Hepatocyte (in vitro differentiated cells): ENCODE measurements around the gene TMEM267. TPM values are rescaled to one million over a fixed set of nuclear protein-coding genes. Genes with fewer than 3 reads are reported as not detected.

Source experiments
- DNase-seq: peaks from one replicate; pipeline ENCODE4 v3.0.0-alpha.2; 2016; ENCODE audit warnings: low spot score
- H2AFZ ChIP-seq: fragments of 200-600 bp; sonication (generic); 2 replicates; pipeline ENCODE4 v1.6.0; 2016; ENCODE audit warnings: antibody characterized with exemption, mild to moderate bottlenecking
- H3K27ac ChIP-seq: fragments of 200-600 bp; sonication (generic); 2 replicates; pipeline ENCODE4 v1.5.1; 2016; ENCODE audit warnings: mild to moderate bottlenecking
- H3K27me3 ChIP-seq: fragments of 200-600 bp; sonication (generic); 2 replicates; pipeline ENCODE4 v1.6.1; 2016
- H3K36me3 ChIP-seq: fragments of 200-600 bp; sonication (generic); replicated peaks from 2 replicates; pipeline ENCODE4 v1.5.1; 2016; ENCODE audit warnings: low read depth; ENCODE audit not compliant: insufficient read depth
- H3K4me1 ChIP-seq: fragments of 200-600 bp; sonication (generic); 2 replicates; pipeline ENCODE4 v1.5.1; 2016; ENCODE audit warnings: mild to moderate bottlenecking, moderate library complexity; ENCODE audit not compliant: insufficient read depth
- H3K4me2 ChIP-seq: fragments of 200-600 bp; sonication (generic); 2 replicates; pipeline ENCODE4 v1.6.0; 2016
- H3K4me3 ChIP-seq: fragments of 200-600 bp; sonication (generic); 2 replicates; pipeline ENCODE4 v1.5.1; 2016; ENCODE audit warnings: mild to moderate bottlenecking
- H3K79me2 ChIP-seq: fragments of 200-600 bp; sonication (generic); 2 replicates; pipeline ENCODE4 v1.6.0; 2017; ENCODE audit warnings: mild to moderate bottlenecking
- H3K9me2 ChIP-seq: fragments of 200-600 bp; sonication (generic); replicated peaks from 2 replicates; pipeline ENCODE4 v1.6.0; 2017; ENCODE audit warnings: mild to moderate bottlenecking; ENCODE audit not compliant: insufficient read depth
- H3K9me3 ChIP-seq: fragments of 200-600 bp; sonication (generic); 2 replicates; pipeline ENCODE4 v1.5.1; 2016; ENCODE audit warnings: low read depth, mild to moderate bottlenecking
- H4K20me1 ChIP-seq: fragments of 200-600 bp; sonication (generic); 2 replicates; pipeline ENCODE4 v1.6.0; 2016; ENCODE audit warnings: mild to moderate bottlenecking; ENCODE audit not compliant: insufficient read depth, poor library complexity, severe bottlenecking
- EZH2 ChIP-seq: fragments of 200-600 bp; sonication (generic); IDR thresholded peaks from 2 replicates; pipeline ENCODE4 v1.6.1; 2016; ENCODE audit warnings: antibody characterized with exemption, mild to moderate bottlenecking, borderline replicate concordance
- EZH2phosphoT487 ChIP-seq: fragments of 200-600 bp; sonication (generic); IDR thresholded peaks from one replicate; pipeline ENCODE4 v1.6.1; 2018; ENCODE audit warnings: antibody characterized with exemption, mild to moderate bottlenecking, low read depth, moderate library complexity; ENCODE audit not compliant: unreplicated experiment, severe bottlenecking
- WGBS: methylation state at CpG from one replicate; pipeline ENCODE4 v1.1.6; 2016; ENCODE audit warnings: low lambda C conversion rate; ENCODE audit errors: missing lambda C conversion rate; 5-methylcytosine and 5-hydroxymethylcytosine counted together
- polyA plus RNA-seq: library from polyadenylated mRNA; unstranded; fragments of >200 nt; fragmentation: Nextera tagmentation; extraction: Ambion mirVana; gene quantifications from 2 replicates; pipeline ENCODE4 v1.2.1, GENCODE V29; 2016
- total RNA-seq: library from RNA; depleted of rRNA; stranded (reverse); fragments of >200 nt; gene quantifications from 2 replicates; pipeline ENCODE4 v1.2.3, GENCODE V29; 2014
- TF ChIP-seq, protein P1 (sequence below): fragments of 200-600 bp; sonication (generic); IDR thresholded peaks from 2 replicates; pipeline ENCODE4 v1.5.1; 2016; ENCODE audit warnings: antibody characterized with exemption, mild to moderate bottlenecking; ENCODE audit not compliant: poor library complexity

Gene TMEM267
- total and polyA plus RNA-seq, 2 experiments from 2014 or later = 9.7 to 19.4 TPM

DNA sequence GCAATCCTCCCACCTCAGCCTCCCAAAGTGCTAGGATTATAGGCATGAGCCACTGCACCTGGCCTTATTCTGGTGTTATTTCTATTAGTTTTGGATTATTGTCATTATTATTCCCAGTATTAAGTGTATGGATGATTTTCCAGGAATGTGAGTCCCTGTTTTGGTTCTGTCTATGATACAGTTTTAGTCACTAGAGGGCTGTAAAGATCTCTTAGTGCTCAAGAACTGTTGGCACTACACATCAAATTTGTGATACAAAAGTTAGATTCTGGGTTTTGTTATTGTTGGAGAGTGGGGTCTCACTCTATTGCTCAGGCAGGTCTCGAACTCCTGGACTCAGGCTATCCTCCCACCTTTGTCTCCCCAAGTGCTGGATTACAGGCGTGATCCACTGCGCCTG lies 83.6 kb downstream of the TMEM267 start:
- no peak overlapping the region for H2AFZ ChIP-seq
- H3K9me2 ChIP-seq = no peaks in the 10 kb centered on the region
- no peak overlapping the region for H3K27ac ChIP-seq
- no peak for DNase-seq
- TF ChIP-seq, protein P1, sequence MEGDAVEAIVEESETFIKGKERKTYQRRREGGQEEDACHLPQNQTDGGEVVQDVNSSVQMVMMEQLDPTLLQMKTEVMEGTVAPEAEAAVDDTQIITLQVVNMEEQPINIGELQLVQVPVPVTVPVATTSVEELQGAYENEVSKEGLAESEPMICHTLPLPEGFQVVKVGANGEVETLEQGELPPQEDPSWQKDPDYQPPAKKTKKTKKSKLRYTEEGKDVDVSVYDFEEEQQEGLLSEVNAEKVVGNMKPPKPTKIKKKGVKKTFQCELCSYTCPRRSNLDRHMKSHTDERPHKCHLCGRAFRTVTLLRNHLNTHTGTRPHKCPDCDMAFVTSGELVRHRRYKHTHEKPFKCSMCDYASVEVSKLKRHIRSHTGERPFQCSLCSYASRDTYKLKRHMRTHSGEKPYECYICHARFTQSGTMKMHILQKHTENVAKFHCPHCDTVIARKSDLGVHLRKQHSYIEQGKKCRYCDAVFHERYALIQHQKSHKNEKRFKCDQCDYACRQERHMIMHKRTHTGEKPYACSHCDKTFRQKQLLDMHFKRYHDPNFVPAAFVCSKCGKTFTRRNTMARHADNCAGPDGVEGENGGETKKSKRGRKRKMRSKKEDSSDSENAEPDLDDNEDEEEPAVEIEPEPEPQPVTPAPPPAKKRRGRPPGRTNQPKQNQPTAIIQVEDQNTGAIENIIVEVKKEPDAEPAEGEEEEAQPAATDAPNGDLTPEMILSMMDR = peak; percentile 32
- TF ChIP-seq EZH2phosphoT487 = no peak
- TF ChIP-seq EZH2 = no peak
- H3K36me3 ChIP-seq = no peaks in the 10 kb centered on the region
- H3K9me3 ChIP-seq = no peaks in the 10 kb centered on the region
- no peak overlapping the region for H3K4me3 ChIP-seq
- WGBS = 94% methylated on average over 3 of the region's 3 CpGs
- no peaks in the 10 kb centered on the region for H3K27me3 ChIP-seq
- H3K79me2 ChIP-seq = no peaks in the 10 kb centered on the region
- no peaks in the 10 kb centered on the region for H4K20me1 ChIP-seq
- no peak overlapping the region for H3K4me2 ChIP-seq
- H3K4me1 ChIP-seq = no peaks in the 10 kb centered on the region

DNA sequence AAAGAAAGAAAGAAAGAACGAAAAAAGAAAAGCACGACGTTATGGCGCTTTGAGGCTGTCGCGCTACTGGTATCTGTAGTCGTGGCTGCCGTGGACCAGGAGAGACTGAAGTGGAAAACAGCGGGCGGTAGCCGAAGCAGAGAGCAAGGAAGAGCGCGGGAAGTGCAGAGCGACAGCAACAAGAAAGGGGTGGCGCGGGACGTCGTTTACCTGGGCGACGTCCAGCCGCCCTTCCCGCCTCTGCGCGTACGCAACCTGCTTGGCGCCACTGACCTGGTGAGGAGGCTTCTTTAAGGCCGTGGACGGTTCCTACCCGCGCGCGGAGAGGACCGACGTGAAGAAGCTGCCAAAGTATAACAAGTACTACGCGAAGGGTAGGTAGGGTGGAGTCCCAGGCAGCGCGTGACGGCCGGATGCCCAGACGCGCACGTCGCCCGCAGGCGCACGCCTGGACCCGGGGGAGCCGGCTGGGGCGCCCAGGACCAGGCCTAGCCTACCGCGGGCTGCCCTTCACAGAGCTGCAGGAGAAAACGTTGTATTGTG lies 86.8 kb downstream of the TMEM267 start:
- Histone ChIP-seq H3K9me3 (no peaks in the 10 kb centered on the region), H3K27me3 (no peaks in the 10 kb centered on the region), H3K79me2 (no peaks in the 10 kb centered on the region), H3K4me2 (peak overlapping the region; percentile 73), H3K4me3 (no peak overlapping the region), H3K9me2 (no peaks in the 10 kb centered on the region), H3K36me3 (no peaks in the 10 kb centered on the region), H3K27ac (no peak overlapping the region), H3K4me1 (no peaks in the 10 kb centered on the region), H4K20me1 (no peaks in the 10 kb centered on the region), H2AFZ (no peak overlapping the region)
- 60% methylated on average over 53 of the region's 53 CpGs for WGBS
- DNase-seq = peak; percentile 22
- TF ChIP-seq, protein P1 = no peak

Other genes with a start within 250 kb of the TMEM267 start
- gene HMGCS1, start 170.5 kb downstream of the TMEM267 start, total RNA-seq = 321 and 333 TPM in 2 replicates
- 111 and 114 TPM in 2 replicates for gene HMGCS1, start 170.5 kb downstream of the TMEM267 start, polyA plus RNA-seq
- 0.52 and 0.80 TPM in 2 replicates for gene CCL28, start 71.5 kb downstream of the TMEM267 start, total RNA-seq
- gene CCL28, start 71.5 kb downstream of the TMEM267 start, polyA plus RNA-seq = 0.80 and 1.1 TPM in 2 replicates
- gene C5orf34, start 31.3 kb upstream of the TMEM267 start, total RNA-seq = 2.1 and 4.5 TPM in 2 replicates
- 1.9 and 3.3 TPM in 2 replicates for gene C5orf34, start 31.3 kb upstream of the TMEM267 start, polyA plus RNA-seq
- 131 and 140 TPM in 2 replicates for gene PAIP1, start 73.2 kb upstream of the TMEM267 start, total RNA-seq
- gene PAIP1, start 73.2 kb upstream of the TMEM267 start, polyA plus RNA-seq = 123 and 128 TPM in 2 replicates
- 90.8 and 102 TPM in 2 replicates for gene NNT, start 119.3 kb upstream of the TMEM267 start, total RNA-seq
- gene NNT, start 119.3 kb upstream of the TMEM267 start, polyA plus RNA-seq = 49.9 and 55.3 TPM in 2 replicates